ENCODE results near the gene BOLA3.

Gene BOLA3

GRCh38 chr2:74093426-74093825 lies 54.3 kb downstream of the BOLA3 start:
- TF ChIP-seq ZNF114 (tag by site-specific recombination; IDR thresholded peaks at IDR 0.05) (no peak), BCL6B (tag by site-specific recombination; IDR thresholded peaks at IDR 0.05) (no peak), KLF7 (tag by site-specific recombination; IDR thresholded peaks at IDR 0.05; ENCODE audit: borderline replicate concordance) (no peak), ZNF112 (tag by site-specific recombination; IDR thresholded peaks at IDR 0.05) (no peak), ZNF513 (tag by site-specific recombination; IDR thresholded peaks at IDR 0.05) (no peak), ZBTB8A (tag by site-specific recombination; IDR thresholded peaks at IDR 0.05) (no peak), OSR2 (tag by site-specific recombination; IDR thresholded peaks at IDR 0.05) (no peak), ZNF354C (tag by site-specific recombination; IDR thresholded peaks at IDR 0.05; ENCODE audit: borderline replicate concordance, low read depth) (no peak), SP3 (tag by site-specific recombination; IDR thresholded peaks at IDR 0.05) (no peak), YY1 (tag by site-specific recombination; IDR thresholded peaks at IDR 0.05) (no peak), ZSCAN5A (tag by site-specific recombination; IDR thresholded peaks at IDR 0.05) (no peak)
- no peaks in the 10 kb centered on the region for H3K9me3 ChIP-seq (ENCODE audit: control insufficient read depth, insufficient read depth, low read depth, low read length)
- H3K36me3 ChIP-seq (ENCODE audit: control insufficient read depth in 2 of 2, insufficient read depth in 1 of 2, low read length in 2 of 2) = peaks cover 0 to 65% of the 10 kb centered on the region in 2 experiments; a peak in 2 of 3 replicates
- H3K4me1 ChIP-seq (ENCODE audit: control insufficient read depth, insufficient read depth, low read length) = no peaks in the 10 kb centered on the region
- CTCF ChIA-PET = no interaction called here
- H3K4me3 ChIP-seq (ENCODE audit: low read depth, low read length) = no peak overlapping the region
- POLR2A ChIA-PET = no interaction called here
- H3K27ac ChIP-seq (ENCODE audit: extremely low read depth, low read depth, low read length) = no peak overlapping the region

GRCh38 chr2:74092275-74092674 lies 55.4 kb downstream of the BOLA3 start:
- CTCF ChIA-PET = no interaction called here
- POLR2A ChIA-PET = no interaction called here

More at GRCh38 chr2:74092275-74092674, 55.4 kb downstream of the BOLA3 start:
- no peak overlapping the region for H3K27ac ChIP-seq (ENCODE audit: extremely low read depth, low read depth, low read length)
- no peak for TF ChIP-seq ZNF223 (tag by site-specific recombination; IDR thresholded peaks at IDR 0.05)
- no peak for TF ChIP-seq PRDM1 (tag by site-specific recombination; IDR thresholded peaks at IDR 0.05)
- TF ChIP-seq ZNF830 (tag by site-specific recombination; IDR thresholded peaks at IDR 0.05; ENCODE audit: low read depth) = no peak
- TF ChIP-seq ZNF473 (tag by site-specific recombination; IDR thresholded peaks at IDR 0.05) = no peak
- TF ChIP-seq ZNF530 (tag by site-specific recombination; IDR thresholded peaks at IDR 0.05; ENCODE audit: low read depth) = no peak
- no peak for TF ChIP-seq GFI1B (tag by site-specific recombination; IDR thresholded peaks at IDR 0.05)
- no peak for TF ChIP-seq ZNF837 (tag by site-specific recombination; IDR thresholded peaks at IDR 0.05)
- no peak for TF ChIP-seq REPIN1 (tag by site-specific recombination; IDR thresholded peaks at IDR 0.05; ENCODE audit: low read depth)
- no peak for TF ChIP-seq ZNF221 (tag by site-specific recombination; IDR thresholded peaks at IDR 0.05; ENCODE audit: borderline replicate concordance)
- no peak for TF ChIP-seq KLF17 (tag by site-specific recombination; IDR thresholded peaks at IDR 0.05)
- TF ChIP-seq ZBTB21 (tag by site-specific recombination; IDR thresholded peaks at IDR 0.05) = no peak
- no peak for TF ChIP-seq ZNF548 (tag by site-specific recombination; IDR thresholded peaks at IDR 0.05)
- TF ChIP-seq ZNF280C (tag by site-specific recombination; IDR thresholded peaks at IDR 0.05) = no peak
- TF ChIP-seq ZNF426 (tag by site-specific recombination; IDR thresholded peaks at IDR 0.05) = no peak
- TF ChIP-seq SCRT1 (tag by site-specific recombination; IDR thresholded peaks at IDR 0.05; ENCODE audit: borderline replicate concordance) = no peak
- H3K4me1 ChIP-seq (ENCODE audit: control insufficient read depth, insufficient read depth, low read length) = no peaks in the 10 kb centered on the region
- H3K9me3 ChIP-seq (ENCODE audit: control insufficient read depth, insufficient read depth, low read depth, low read length) = no peaks in the 10 kb centered on the region
- peaks cover 0 to 74% of the 10 kb centered on the region in 2 experiments for H3K36me3 ChIP-seq (ENCODE audit: control insufficient read depth in 2 of 2, insufficient read depth in 1 of 2, low read length in 2 of 2)
- no peak overlapping the region for H3K4me3 ChIP-seq (ENCODE audit: low read depth, low read length)
